ENCODE results near the gene GPI. TPM values are rescaled to one million over a fixed set of nuclear protein-coding genes. Genes with fewer than 3 reads are reported as not detected.

GPI gene
- total and polyA plus RNA-seq, 2 of the 8 experiments (the other 6 are each of a cell fraction or from before 2014, with no cell fraction given) = 171 to 360 TPM

DNA sequence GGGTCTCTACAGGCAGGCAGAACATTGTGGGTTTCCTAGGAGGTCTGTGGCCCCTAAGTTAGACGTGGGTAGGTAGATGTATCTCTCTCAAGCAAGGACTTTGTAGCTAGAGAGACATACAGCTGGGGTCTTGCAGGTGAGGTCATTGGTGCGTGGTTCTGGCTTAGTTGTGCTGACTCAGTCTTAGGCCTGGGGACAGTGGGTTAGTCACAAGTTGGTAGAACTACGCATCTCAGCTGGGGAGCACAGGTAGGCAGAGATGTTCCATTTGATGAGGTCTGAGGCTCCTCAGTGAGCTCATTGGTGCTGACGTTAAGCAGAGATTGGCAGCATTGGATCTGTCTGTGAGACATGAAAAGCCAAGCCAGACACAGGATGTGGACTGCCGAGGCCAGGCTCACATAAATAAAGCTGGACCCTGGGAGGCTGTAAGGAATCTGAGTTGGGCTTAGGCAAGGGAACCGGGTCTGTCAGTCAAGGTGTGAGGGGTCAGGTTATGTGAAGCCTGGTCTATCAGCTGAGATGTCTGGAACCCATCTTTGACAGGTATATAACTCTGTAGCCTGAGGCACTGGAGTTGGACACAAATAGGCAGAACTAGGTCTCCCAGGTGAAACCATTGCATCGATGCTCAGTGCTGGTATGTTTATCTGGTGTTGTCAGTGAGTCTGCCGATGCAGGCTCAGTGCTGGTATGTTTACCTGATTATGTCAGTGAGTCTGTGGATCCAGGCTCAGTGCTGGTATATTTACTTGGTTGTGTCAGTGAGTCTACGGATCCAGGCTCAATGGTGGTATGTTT is 21.8 kb downstream of the GPI start:
- no peak overlapping the region for H2AK5ac ChIP-seq (ENCODE audit: low read depth, low read length)
- 96% methylated on average over 9 of the region's 9 CpGs; no CpG with 5 or more reads in 1 of the 2 experiments for WGBS, 2 experiments (ENCODE audit: extremely low coverage in 1 of 2, insufficient coverage in 1 of 2, insufficient read length in 1 of 2, insufficient replicate concordance in 2 of 2, low coverage in 1 of 2, low lambda C conversion rate in 2 of 2, missing lambda C conversion rate in 1 of 2)
- no peaks in the 10 kb centered on the region for H3K4me1 ChIP-seq (replicated peaks in 1 of 4; ENCODE audit: control insufficient read depth in 3 of 4, insufficient read depth in 4 of 4, low read length in 3 of 4)
- peaks cover 0 to 30% of the 10 kb centered on the region in 2 experiments for H4K20me1 ChIP-seq (replicated peaks in 1 of 2; ENCODE audit: control insufficient read depth in 1 of 2, insufficient read depth in 2 of 2, low read length in 2 of 2)
- no peak overlapping the region for H3K4me2 ChIP-seq (ENCODE audit: insufficient read depth in 1 of 2, low read depth in 2 of 2, low read length in 2 of 2)
- no peak overlapping the region for H2BK120ac ChIP-seq (replicated peaks; ENCODE audit: low read depth, low read length)
- no peak overlapping the region for H3K9ac ChIP-seq (replicated peaks in 1 of 4; ENCODE audit: extremely low read depth in 1 of 4, low read depth in 3 of 4, low read length in 3 of 4)
- no peaks in the 10 kb centered on the region for H3K9me3 ChIP-seq (ENCODE audit: insufficient read depth in 2 of 2, low read depth in 1 of 2, low read length in 1 of 2)
- H3K27ac ChIP-seq (ENCODE audit: low read depth, low read length) = no peak overlapping the region
- H3K14ac ChIP-seq (ENCODE audit: insufficient read length) = no peak overlapping the region
- no peak overlapping the region for H2BK15ac ChIP-seq (ENCODE audit: low read length)
- no peak overlapping the region for H2BK20ac ChIP-seq (ENCODE audit: low read length)
- H3K23ac ChIP-seq (ENCODE audit: insufficient read length) = no peak overlapping the region
- FAIRE-seq (no peak), DNase-seq (ENCODE audit: low read depth in 1 of 2, low spot score in 2 of 2) (no peak)
- ChIA-PET POLR2A (ENCODE audit: partially characterized antibody) (interaction anchor here (0.7 to 4.4 kb wide), 8 partner anchors 9 to 37 kb away, joined by 3 to 12 read pairs (median 3); partner anchors contain the start of gene GPI), CTCF (ENCODE audit: partially characterized antibody) (interaction anchor here (0.5 to 0.8 kb wide), 2 partner anchors 146 to 735 kb away, joined by 3 to 4 read pairs; no protein-coding TSS in a partner anchor)
- no peak overlapping the region for H2BK12ac ChIP-seq (ENCODE audit: low read depth, low read length)
- no peak overlapping the region for H4K8ac ChIP-seq (ENCODE audit: extremely low read depth, insufficient read depth, low read length)
- peaks cover 35 to 82% (median 72%) of the 10 kb centered on the region in 4 experiments for H3K36me3 ChIP-seq (ENCODE audit: control insufficient read depth in 2 of 4, insufficient read depth in 4 of 4, low read length in 3 of 4)
- H3K56ac ChIP-seq (replicated peaks; ENCODE audit: insufficient read length, low read depth, low read length) = no peak overlapping the region
- no peak overlapping the region for H2AFZ ChIP-seq (ENCODE audit: low read length)
- H4K5ac ChIP-seq (ENCODE audit: insufficient read length, low read depth, low read length) = no peak overlapping the region
- H3K4ac ChIP-seq (replicated peaks; ENCODE audit: insufficient read length, low read depth, low read length) = no peak overlapping the region
- no peak overlapping the region for H2BK5ac ChIP-seq (ENCODE audit: low read depth, low read length)
- no peak overlapping the region for H4K91ac ChIP-seq (replicated peaks; ENCODE audit: insufficient read length, low read length)
- H3K4me3 ChIP-seq (ENCODE audit: extremely low read depth in 1 of 4, insufficient read depth in 2 of 4, low read depth in 3 of 4, low read length in 4 of 4) = no peak overlapping the region
- H3K27me3 ChIP-seq (replicated peaks in 1 of 4; ENCODE audit: control insufficient read depth in 3 of 4, extremely low read depth in 1 of 4, insufficient read depth in 3 of 4, low read length in 3 of 4) = no peaks in the 10 kb centered on the region
- no peaks in the 10 kb centered on the region; a peak in 1 of 4 replicates for H3K79me2 ChIP-seq (ENCODE audit: control insufficient read depth in 1 of 2, insufficient read depth in 2 of 2, low read length in 2 of 2)
- H3K79me1 ChIP-seq (ENCODE audit: low read depth, low read length) = peaks cover 6% of the 10 kb centered on the region
- H3K23me2 ChIP-seq (ENCODE audit: low read depth, low read length) = peaks cover under 1% of the 10 kb centered on the region; the same call in 1 of the 2 replicates
- no peak overlapping the region for H3K18ac ChIP-seq (ENCODE audit: extremely low read depth, low read length)
- TF ChIP-seq KDM5A (IDR thresholded peaks at IDR 0.05; ENCODE audit: low read length) (no peak), JUND (IDR thresholded peaks at IDR 0.05; ENCODE audit: low read length) (no peak), SIX5 (IDR thresholded peaks at IDR 0.05; ENCODE audit: low read depth, low read length) (no peak), CEBPB (IDR thresholded peaks at IDR 0.05; ENCODE audit: low read depth, low read length) (no peak), SP2 (IDR thresholded peaks at IDR 0.05; ENCODE audit: low read length) (no peak), CHD2 (IDR thresholded peaks at IDR 0.05; ENCODE audit: low read length) (no peak), RNF2 (IDR thresholded peaks at IDR 0.05; ENCODE audit: borderline replicate concordance, low read depth, low read length, missing control alignments, poor library complexity, severe bottlenecking) (no peak), RFX5 (IDR thresholded peaks at IDR 0.05; ENCODE audit: borderline replicate concordance, low read depth, low read length) (no peak)
- TF ChIP-seq, protein P1, sequence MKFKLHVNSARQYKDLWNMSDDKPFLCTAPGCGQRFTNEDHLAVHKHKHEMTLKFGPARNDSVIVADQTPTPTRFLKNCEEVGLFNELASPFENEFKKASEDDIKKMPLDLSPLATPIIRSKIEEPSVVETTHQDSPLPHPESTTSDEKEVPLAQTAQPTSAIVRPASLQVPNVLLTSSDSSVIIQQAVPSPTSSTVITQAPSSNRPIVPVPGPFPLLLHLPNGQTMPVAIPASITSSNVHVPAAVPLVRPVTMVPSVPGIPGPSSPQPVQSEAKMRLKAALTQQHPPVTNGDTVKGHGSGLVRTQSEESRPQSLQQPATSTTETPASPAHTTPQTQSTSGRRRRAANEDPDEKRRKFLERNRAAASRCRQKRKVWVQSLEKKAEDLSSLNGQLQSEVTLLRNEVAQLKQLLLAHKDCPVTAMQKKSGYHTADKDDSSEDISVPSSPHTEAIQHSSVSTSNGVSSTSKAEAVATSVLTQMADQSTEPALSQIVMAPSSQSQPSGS (IDR thresholded peaks at IDR 0.05; ENCODE audit: low read length) = no peak
